Tibial artery (tissue), 4 donors: ENCODE measurements around the gene SLC24A2.
"Not testable (repeated sequence)": the region's sequence is repeated elsewhere in the genome, so short reads cannot be mapped to it uniquely, and the experiment has no call there.

ENCODE experiments used
- DNase-seq, 2 donors: peaks; one replicate each; pipeline ENCODE4 v3.0.0-alpha.2; 2019
- H3K27ac ChIP-seq, 2 donors: fragments of 200-600 bp; sonication (generic) in 1 of 2; 1 replicate in 1 of 2; 2 replicates in 1 of 2; pipeline ENCODE4 v1.5.1; 2018 to 2019; ENCODE audit warnings: mild to moderate bottlenecking in 1 of 2
- H3K27me3 ChIP-seq, 2 donors: fragments of 200-600 bp; sonication (generic) in 1 of 2; one replicate each; pipeline versions ENCODE4 v1.5.1 to v1.6.0; 2016 to 2019
- H3K36me3 ChIP-seq, 3 donors: fragments of 200-600 bp; sonication (generic) in 2 of 3; one replicate each; pipeline ENCODE4 v1.5.1; 2016 to 2019; ENCODE audit warnings: mild to moderate bottlenecking in 2 of 3
- H3K4me1 ChIP-seq, 4 donors: fragments of 200-600 bp; sonication (generic) in 2 of 4; 1 replicate in 3 of 4; 2 replicates in 1 of 4; pipeline ENCODE4 v1.5.1; 2016 to 2019
- H3K4me3 ChIP-seq, 2 donors: fragments of 200-600 bp; sonication (generic) in 1 of 2; 1 replicate in 1 of 2; 2 replicates in 1 of 2; pipeline ENCODE4 v1.5.1; 2018 to 2019; ENCODE audit warnings: mild to moderate bottlenecking in 2 of 2
- H3K9me3 ChIP-seq, 3 donors: fragments of 200-600 bp; sonication (generic) in 1 of 3; one replicate each; pipeline ENCODE4 v1.5.1; 2016 to 2019
- intact Hi-C: fragments of 100-400 bp; cut with DNase I; formaldehyde crosslinking; loops from one replicate; pipeline ENCODE4 v1.15.0; 2023; ENCODE audit warnings: low total_unique reads
- TF ChIP-seq, protein P1 (sequence below), 2 experiments: fragments of 200-600 bp in 1 of 2; fragments of 450-650 bp in 1 of 2; IDR thresholded peaks; one replicate each; pipeline ENCODE4 v1.5.1; 2017 to 2019; ENCODE audit warnings: antibody characterized with exemption in 2 of 2, mild to moderate bottlenecking in 1 of 2, moderate library complexity in 1 of 2

Gene SLC24A2

DNA sequence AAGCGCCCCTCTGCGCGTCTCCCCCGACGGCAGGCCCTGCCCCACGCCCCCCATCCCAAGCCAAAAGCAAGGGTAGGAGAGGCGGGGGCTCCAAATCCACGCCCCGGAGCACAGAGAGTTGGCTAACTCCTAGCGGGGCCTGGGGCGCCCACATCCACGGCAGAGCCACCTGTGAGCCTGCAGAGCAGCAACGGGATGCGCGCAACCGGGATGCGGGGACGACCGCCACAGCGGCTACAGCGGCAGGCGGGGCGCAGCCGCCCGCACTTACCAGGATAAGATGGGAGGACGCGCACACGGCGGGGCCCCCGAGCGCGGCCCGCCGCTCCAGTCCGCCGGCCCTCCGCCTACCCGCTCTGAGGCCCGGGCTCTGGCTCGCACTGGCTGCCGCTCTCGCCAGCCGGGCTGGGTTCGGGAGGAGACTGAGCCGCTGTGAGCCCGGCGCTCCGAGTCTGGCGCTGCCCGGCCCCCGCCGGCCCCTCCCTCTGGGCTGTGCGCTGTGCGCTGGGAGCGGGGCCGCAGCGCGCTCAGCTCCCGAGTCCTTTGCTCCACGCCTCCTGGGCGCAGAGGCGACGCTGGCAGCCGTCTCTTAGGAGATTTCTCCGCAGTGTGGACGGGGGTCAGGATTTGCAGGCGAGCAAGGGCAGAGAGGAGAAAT lies at the start of gene SLC24A2:
Gene SLC24A2 (minus strand): TSS at position 424 of the 658 bp plus-strand sequence.
- peaks cover 0 to 19% of the 10 kb centered on the region in 2 donors for H3K27me3 ChIP-seq
- intact Hi-C loops: no loop called here
- no peaks in the 10 kb centered on the region for H3K36me3 ChIP-seq
- H3K27ac ChIP-seq: no peak within 1 kb of the TSS
- H3K9me3 ChIP-seq: no peaks in the 10 kb centered on the region
- H3K4me1 ChIP-seq: peaks cover 0 to 12% (median 3%) of the 10 kb centered on the region in 4 donors
- TF ChIP-seq, protein P1, sequence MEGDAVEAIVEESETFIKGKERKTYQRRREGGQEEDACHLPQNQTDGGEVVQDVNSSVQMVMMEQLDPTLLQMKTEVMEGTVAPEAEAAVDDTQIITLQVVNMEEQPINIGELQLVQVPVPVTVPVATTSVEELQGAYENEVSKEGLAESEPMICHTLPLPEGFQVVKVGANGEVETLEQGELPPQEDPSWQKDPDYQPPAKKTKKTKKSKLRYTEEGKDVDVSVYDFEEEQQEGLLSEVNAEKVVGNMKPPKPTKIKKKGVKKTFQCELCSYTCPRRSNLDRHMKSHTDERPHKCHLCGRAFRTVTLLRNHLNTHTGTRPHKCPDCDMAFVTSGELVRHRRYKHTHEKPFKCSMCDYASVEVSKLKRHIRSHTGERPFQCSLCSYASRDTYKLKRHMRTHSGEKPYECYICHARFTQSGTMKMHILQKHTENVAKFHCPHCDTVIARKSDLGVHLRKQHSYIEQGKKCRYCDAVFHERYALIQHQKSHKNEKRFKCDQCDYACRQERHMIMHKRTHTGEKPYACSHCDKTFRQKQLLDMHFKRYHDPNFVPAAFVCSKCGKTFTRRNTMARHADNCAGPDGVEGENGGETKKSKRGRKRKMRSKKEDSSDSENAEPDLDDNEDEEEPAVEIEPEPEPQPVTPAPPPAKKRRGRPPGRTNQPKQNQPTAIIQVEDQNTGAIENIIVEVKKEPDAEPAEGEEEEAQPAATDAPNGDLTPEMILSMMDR (IDR thresholded peaks at IDR 0.05): no peak
- peak within 1 kb of the TSS in 1 of 2 donors; percentile 18 for H3K4me3 ChIP-seq
- no peak for DNase-seq

DNA sequence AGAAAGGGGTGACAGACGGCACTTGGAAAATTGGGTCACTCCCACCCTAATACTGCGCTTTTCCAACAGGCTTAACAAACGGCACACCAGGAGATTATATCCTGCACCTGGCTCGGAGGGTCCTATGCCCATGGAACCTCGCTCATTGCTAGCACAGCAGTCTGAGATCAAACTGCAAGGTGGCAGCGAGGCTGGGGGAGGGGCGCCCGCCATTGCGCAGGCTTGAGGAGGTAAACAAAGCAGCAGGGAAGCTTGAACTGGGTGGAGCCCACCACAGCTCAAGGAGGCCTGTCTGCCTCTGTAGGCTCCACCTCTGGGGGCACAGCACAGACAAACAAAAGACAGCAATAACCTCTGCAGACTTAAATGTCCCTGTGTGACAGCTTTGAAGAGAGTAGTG lies 44.5 kb upstream of the SLC24A2 start:
- H3K27ac ChIP-seq, DNase-seq, H3K27me3 ChIP-seq, H3K4me3 ChIP-seq, intact Hi-C loops, H3K36me3 ChIP-seq, H3K9me3 ChIP-seq, H3K4me1 ChIP-seq: not testable (repeated sequence)

DNA sequence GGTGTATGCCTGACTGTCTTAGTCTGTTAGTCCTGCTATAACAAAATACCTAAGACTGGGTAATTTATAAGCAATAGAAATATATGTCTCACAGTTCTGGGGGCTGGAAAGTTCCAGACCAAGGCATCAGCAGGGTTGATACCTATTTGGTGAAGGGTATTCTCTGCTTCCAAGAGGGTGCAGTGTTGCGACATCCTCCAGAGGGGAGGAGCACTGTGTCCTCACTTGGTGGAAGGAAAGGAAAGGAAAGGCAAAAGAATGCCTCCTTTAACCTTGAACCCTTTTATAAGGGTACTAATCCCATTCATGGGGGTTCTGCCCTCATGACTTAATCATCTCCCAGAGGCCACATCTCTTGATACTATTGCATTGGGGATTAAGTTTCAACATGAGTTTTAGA lies 42.0 kb upstream of the SLC24A2 start:
- no peak for DNase-seq
- no peak overlapping the region for H3K4me3 ChIP-seq
- H3K9me3 ChIP-seq: peaks cover 0 to 8% (median 6%) of the 10 kb centered on the region in 3 donors
- H3K36me3 ChIP-seq: no peaks in the 10 kb centered on the region
- no peaks in the 10 kb centered on the region for H3K27me3 ChIP-seq
- TF ChIP-seq, protein P1 (IDR thresholded peaks at IDR 0.05): no peak
- no peaks in the 10 kb centered on the region for H3K4me1 ChIP-seq
- H3K27ac ChIP-seq: no peak overlapping the region
- intact Hi-C loops: no loop called here

DNA sequence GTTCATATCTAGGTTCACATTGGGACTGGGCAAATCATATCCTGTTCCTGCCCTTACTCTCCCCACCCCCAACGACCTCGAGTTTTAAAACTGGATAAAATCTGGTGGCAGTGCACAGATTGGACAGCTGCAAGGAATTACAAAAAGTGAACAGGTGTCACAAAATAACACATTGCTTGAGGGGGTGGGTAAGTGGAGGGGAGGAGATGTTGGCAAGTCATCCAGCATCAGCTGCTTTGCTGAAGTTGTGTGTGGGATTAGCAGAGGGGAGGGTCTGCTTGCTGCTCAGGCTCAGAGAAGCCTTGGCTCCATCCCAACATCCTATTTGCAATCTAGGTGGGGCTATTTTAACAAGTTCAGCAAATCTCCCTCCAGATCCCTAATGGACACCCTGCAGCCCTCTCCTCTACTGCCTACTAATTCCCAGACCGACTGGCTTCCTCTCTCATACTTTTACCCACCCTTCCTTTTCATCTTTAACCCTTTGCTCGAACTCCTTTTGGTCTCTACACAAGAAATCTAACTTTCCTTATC lies 39.8 kb upstream of the SLC24A2 start:
- no peaks in the 10 kb centered on the region for H3K36me3 ChIP-seq
- DNase-seq: no peak
- no peak overlapping the region for H3K4me3 ChIP-seq
- TF ChIP-seq, protein P1 (IDR thresholded peaks at IDR 0.05): no peak
- H3K27ac ChIP-seq: no peak overlapping the region
- no peaks in the 10 kb centered on the region for H3K4me1 ChIP-seq
- intact Hi-C loops: no loop called here
- no peaks in the 10 kb centered on the region for H3K27me3 ChIP-seq
- H3K9me3 ChIP-seq: peaks cover 0 to 7% (median 6%) of the 10 kb centered on the region in 3 donors

DNA sequence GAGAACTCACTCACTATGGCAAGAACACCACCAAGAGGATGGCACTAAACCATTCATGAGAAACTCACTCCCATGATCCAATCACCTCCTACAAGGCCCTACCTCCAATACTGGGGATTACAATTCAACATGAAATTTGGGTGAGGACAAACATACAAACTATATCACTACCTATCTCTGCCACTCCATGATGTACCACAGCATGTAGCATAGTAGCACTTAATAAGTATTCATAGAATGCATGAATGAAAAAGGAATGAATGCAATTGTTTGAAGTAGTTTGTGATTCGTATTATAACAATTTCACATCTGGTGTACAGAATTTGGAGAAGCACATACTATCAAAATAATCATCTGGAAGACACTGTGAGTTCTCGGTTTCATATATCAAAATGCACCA lies 27.9 kb upstream of the SLC24A2 start:
- Histone ChIP-seq H3K27ac (no peak overlapping the region), H3K4me1 (no peaks in the 10 kb centered on the region), H3K27me3 (no peaks in the 10 kb centered on the region), H3K9me3 (no peaks in the 10 kb centered on the region), H3K4me3 (no peak overlapping the region), H3K36me3 (no peaks in the 10 kb centered on the region)
- no peak for DNase-seq
- intact Hi-C loops: no loop called here
- TF ChIP-seq, protein P1 (IDR thresholded peaks at IDR 0.05): no peak

DNA sequence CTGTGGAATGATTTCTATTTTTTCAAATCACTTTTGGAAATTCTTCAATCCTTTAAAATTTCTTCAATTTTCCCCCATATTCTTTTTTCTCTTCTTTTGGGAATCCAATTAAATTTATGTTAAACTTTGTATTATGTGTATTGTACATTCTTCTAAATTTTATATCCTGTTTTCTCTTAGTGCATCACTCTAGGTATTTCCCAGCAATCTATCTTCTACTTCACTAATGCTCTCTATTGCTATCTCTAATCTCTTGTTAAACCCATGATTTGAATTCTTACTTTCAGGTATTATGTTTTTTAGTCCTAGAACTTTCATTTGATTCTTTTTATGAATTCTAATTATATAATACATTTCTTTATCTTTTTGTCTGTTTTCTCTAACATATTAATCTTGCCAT lies 23.4 kb upstream of the SLC24A2 start:
- TF ChIP-seq, protein P1 (IDR thresholded peaks at IDR 0.05): no peak
- Histone ChIP-seq H3K4me3 (no peak overlapping the region), H3K9me3 (no peaks in the 10 kb centered on the region), H3K27me3 (no peaks in the 10 kb centered on the region), H3K36me3 (no peaks in the 10 kb centered on the region), H3K27ac (no peak overlapping the region), H3K4me1 (no peaks in the 10 kb centered on the region)
- DNase-seq: no peak
- intact Hi-C loops: no loop called here
